ENCODE results near the gene MFSD12. TPM values are rescaled to one million over a fixed set of nuclear protein-coding genes. Genes with fewer than 3 reads are reported as not detected.

MFSD12 gene
- total and polyA plus RNA-seq, 2 experiments from 2014 or later = 35.3 to 91.1 TPM

- no peak for TF ChIP-seq CREB1 (CRISPR knock-in tag; IDR thresholded peaks at IDR 0.05; ENCODE audit: low read depth)
- TF ChIP-seq ETS1 (IDR thresholded peaks at IDR 0.05) = no peak
- no peak for TF ChIP-seq CTCF (conservative IDR thresholded peaks at IDR 0.05; ENCODE audit: low read depth in 2 of 2)
- TF ChIP-seq REST (IDR thresholded peaks at IDR 0.05; ENCODE audit: unreplicated experiment) = no peak
- no peak for TF ChIP-seq STAT1 (IDR thresholded peaks at IDR 0.05; ENCODE audit: unreplicated experiment)
- no peak for TF ChIP-seq ZNF114 (CRISPR knock-in tag; IDR thresholded peaks at IDR 0.05)
- no peak for TF ChIP-seq JUNB (IDR thresholded peaks at IDR 0.05; ENCODE audit: unreplicated experiment)
- no peak for TF ChIP-seq POLR2AphosphoS5 (IDR thresholded peaks at IDR 0.05; ENCODE audit: low read depth)
- no peak for TF ChIP-seq ZNF462 (CRISPR knock-in tag; IDR thresholded peaks at IDR 0.05)
- no peak overlapping the region for H2AFZ ChIP-seq
- H3K27me3 ChIP-seq (ENCODE audit: insufficient read depth) = peaks cover 47% of the 10 kb centered on the region
Measured at GRCh38 chr19:3586707-3587346, 29.4 kb upstream of the MFSD12 start.

More at GRCh38 chr19:3586707-3587346, 29.4 kb upstream of the MFSD12 start:
- H4K20me1 ChIP-seq (replicated peaks; ENCODE audit: insufficient read depth) = no peaks in the 10 kb centered on the region
- peaks cover 16% of the 10 kb centered on the region for H3K27me3 Mint-ChIP-seq (ENCODE audit: insufficient read depth, low read depth, poor library complexity)
- no peak overlapping the region for H3K4me3 ChIP-seq
- no peak overlapping the region for H3K27ac Mint-ChIP-seq
- peaks cover 17% of the 10 kb centered on the region for H3K9me3 Mint-ChIP-seq
- H3K27ac ChIP-seq (ENCODE audit: low read depth) = no peak overlapping the region
- DNase-seq (ENCODE audit: low spot score) (no peak), ATAC-seq (peak; percentile 20)
- no peak overlapping the region for H3K4me3 Mint-ChIP-seq
- H3K9me2 ChIP-seq (ENCODE audit: insufficient read depth) = no peaks in the 10 kb centered on the region
- H3K36me3 ChIP-seq (ENCODE audit: insufficient read depth) = no peaks in the 10 kb centered on the region
- no peaks in the 10 kb centered on the region for H3K4me1 Mint-ChIP-seq
- no peak overlapping the region for H3K4me2 ChIP-seq
- H3F3A ChIP-seq (replicated peaks; ENCODE audit: low read depth) = peaks cover 6% of the 10 kb centered on the region; the same call in 1 of the 2 replicates
- H3K79me2 ChIP-seq (replicated peaks; ENCODE audit: insufficient read depth) = no peaks in the 10 kb centered on the region
- H3K36me3 Mint-ChIP-seq (ENCODE audit: low read depth) = peaks cover 3% of the 10 kb centered on the region; the same call in 2 of the 3 replicates
- H3K4me1 ChIP-seq (ENCODE audit: insufficient read depth) = no peaks in the 10 kb centered on the region

Data from GM23338 (cell line).